Endothelial cell of umbilical vein (primary cell): Measurements from ENCODE around the gene TMEM128. TPM values are rescaled to one million over a fixed set of nuclear protein-coding genes. Genes with fewer than 3 reads are reported as not detected.
"Not testable (repeated sequence)": the region's sequence is repeated elsewhere in the genome, so short reads cannot be mapped to it uniquely, and the experiment has no call there.

ENCODE experiments used
- BruUV-seq: library from RNA; stranded (reverse); fragments of 400-500 nt; replicated peaks from 2 replicates; lab custom pipeline; 2021; lab: Mats Ljungman, UMichigan
- CTCF ChIA-PET: fragments of 300-600, 350-600 bp; sonication (Branson Sonifier 250); formaldehyde crosslinking; loops from one replicate; lab custom pipeline; 2021; ENCODE audit warnings: antibody characterized with exemption, inconsistent platforms; lab: Charles Lee
- POLR2A ChIA-PET: fragments of 300-600, 350-600 bp; sonication (Branson Sonifier 250); formaldehyde crosslinking; loops from one replicate; lab custom pipeline; 2021; ENCODE audit warnings: antibody characterized with exemption, inconsistent platforms; lab: Charles Lee
- DNase-seq: peaks from one replicate; pipeline ENCODE4 v3.0.0-alpha.2; 2011; ENCODE audit warnings: low read depth, low spot score
- FAIRE-seq: peaks from 2 replicates; lab custom pipeline; 2011; peaks lifted over from hg19 to GRCh38; lab: Jason Lieb, UNC
- H2AFZ ChIP-seq: 2 replicates; pipeline ENCODE4 v1.6.0; 2012; ENCODE audit warnings: low read depth, low read length, control low read depth, inconsistent platforms
- H3K27ac ChIP-seq: 2 replicates; pipeline ENCODE4 v1.5.1; 2011; ENCODE audit warnings: low read depth, mild to moderate bottlenecking, control low read depth, low read length, moderate library complexity; ENCODE audit not compliant: insufficient read depth
- H3K27me3 ChIP-seq, 2 experiments: 2 replicates each; pipeline versions ENCODE4 v1.6.0 to v1.6.1; 2011; ENCODE audit warnings: low read length in 2 of 2, mixed read lengths in 1 of 2; ENCODE audit not compliant: control insufficient read depth in 2 of 2, insufficient read depth in 2 of 2
- H3K36me3 ChIP-seq, 2 experiments: 2 replicates in 1 of 2; 3 replicates in 1 of 2; pipeline ENCODE4 v1.5.1; 2011; ENCODE audit warnings: low read length in 2 of 2, mild to moderate bottlenecking in 1 of 2, moderate library complexity in 1 of 2; ENCODE audit not compliant: control insufficient read depth in 2 of 2, insufficient read depth in 2 of 2; ENCODE audit errors: extremely low read depth in 1 of 2
- H3K4me1 ChIP-seq: 3 replicates; pipeline ENCODE4 v1.5.1; 2011; ENCODE audit warnings: mild to moderate bottlenecking, low read length; ENCODE audit not compliant: control insufficient read depth, insufficient read depth; ENCODE audit errors: extremely low read depth
- H3K4me2 ChIP-seq: 2 replicates; pipeline ENCODE4 v1.6.1; 2011; ENCODE audit warnings: low read length, control low read depth, mixed read lengths; ENCODE audit not compliant: insufficient read depth
- H3K4me3 ChIP-seq, 3 experiments: fragments of 200-600 bp in 1 of 3; sonication (generic), shearing (Covaris generic) in 1 of 3; replicated peaks in 1 of 3; 2 replicates each; pipeline ENCODE4 v1.5.1; 2011 to 2016; ENCODE audit warnings: control low read depth in 3 of 3, low read length in 3 of 3, mild to moderate bottlenecking in 2 of 3, inconsistent platforms in 1 of 3, low read depth in 1 of 3, moderate library complexity in 1 of 3; ENCODE audit not compliant: insufficient read depth in 1 of 3
- H3K79me2 ChIP-seq: 2 replicates; pipeline ENCODE4 v1.6.0; 2012; ENCODE audit warnings: low read length, inconsistent platforms; ENCODE audit not compliant: control insufficient read depth, insufficient read depth
- H3K9ac ChIP-seq: replicated peaks from 2 replicates; pipeline ENCODE3; 2011; ENCODE audit warnings: low read length, control low read depth; ENCODE audit not compliant: insufficient read depth; ENCODE audit errors: extremely low read depth
- H3K9me1 ChIP-seq: replicated peaks from 3 replicates; pipeline ENCODE4 v1.6.0; 2011; ENCODE audit warnings: mild to moderate bottlenecking, low read length; ENCODE audit not compliant: control insufficient read depth, insufficient read depth; ENCODE audit errors: extremely low read depth
- H3K9me3 ChIP-seq: replicated peaks from 2 replicates; pipeline ENCODE4 v1.5.1; 2012; ENCODE audit warnings: low read length, inconsistent platforms; ENCODE audit not compliant: control insufficient read depth, insufficient read depth
- H4K20me1 ChIP-seq: replicated peaks from 2 replicates; pipeline ENCODE3; 2011; ENCODE audit warnings: mild to moderate bottlenecking, low read length; ENCODE audit not compliant: control insufficient read depth, insufficient read depth; ENCODE audit errors: extremely low read depth
- EZH2 ChIP-seq: IDR thresholded peaks from 2 replicates; pipeline ENCODE4 v1.6.1; 2012; ENCODE audit warnings: borderline replicate concordance, low read depth, mild to moderate bottlenecking, moderate library complexity, low read length, inconsistent platforms; ENCODE audit not compliant: severe bottlenecking
- FOS ChIP-seq: IDR thresholded peaks from 2 replicates; pipeline ENCODE4 v1.6.1; 2011; ENCODE audit warnings: mild to moderate bottlenecking, low read length, moderate library complexity, borderline replicate concordance; ENCODE audit not compliant: insufficient read depth
- GATA2 ChIP-seq: IDR thresholded peaks from 2 replicates; pipeline ENCODE4 v1.7.0; 2011; ENCODE audit warnings: low read depth, mild to moderate bottlenecking, moderate library complexity, mixed read lengths, low read length; ENCODE audit not compliant: insufficient read length, insufficient read depth
- JUN ChIP-seq: IDR thresholded peaks from 2 replicates; pipeline ENCODE4 v1.6.1; 2011; ENCODE audit warnings: borderline replicate concordance, low read depth; ENCODE audit not compliant: insufficient read length, insufficient read depth
- MYC ChIP-seq: IDR thresholded peaks from one replicate; pipeline ENCODE4 v1.6.1; 2011; ENCODE audit warnings: mild to moderate bottlenecking, low read depth, low read length
- POLR2A ChIP-seq: IDR thresholded peaks from 2 replicates; pipeline ENCODE4 v1.6.1; 2012; ENCODE audit warnings: low read depth, mild to moderate bottlenecking, control low read depth, low read length
- POLR2AphosphoS5 ChIP-seq: IDR thresholded peaks from 2 replicates; pipeline ENCODE4 v1.6.1; 2012; ENCODE audit warnings: low read depth, mild to moderate bottlenecking, control low read depth, low read length, moderate library complexity; ENCODE audit not compliant: insufficient read depth
- dilution Hi-C: fragments of 300-500 bp; cut with MboI; formaldehyde crosslinking; loops from one replicate; pipeline ENCODE4 v1.15.0; 2019; ENCODE audit warnings: low sequenced_read_pairs; ENCODE audit not compliant: extremely low pct_ligation_motif_present
- intact Hi-C: fragments of 100-400 bp; cut with micrococcal nuclease; formaldehyde crosslinking; loops from one replicate; pipeline ENCODE4 v1.10.0; 2022
- polyA plus RNA-seq, 4 experiments: library from polyadenylated mRNA; depleted of rRNA in 3 of 4; stranded (reverse) in 3 of 4; unstranded in 1 of 4; fragments of >200 nt; gene quantifications; 2 replicates each; pipeline versions ENCODE4 v1.2.1 to v1.2.3, GENCODE V29; 2011 to 2012; ENCODE audit warnings: missing spikeins in 1 of 4
- total RNA-seq: library from RNA; stranded (reverse); gene quantifications from 2 replicates; pipeline ENCODE4 v1.2.3, GENCODE V29; 2021
- TF ChIP-seq, protein P1 (sequence below): IDR thresholded peaks from 2 replicates; pipeline ENCODE4 v1.6.1; 2011; ENCODE audit not compliant: insufficient read depth, insufficient read length
- TF ChIP-seq, protein P2 (sequence below), 2 donors: IDR thresholded peaks; 1 replicate in 1 of 2; 2 replicates in 1 of 2; pipeline ENCODE4 v1.5.1; 2011; ENCODE audit warnings: low read length in 2 of 2, mild to moderate bottlenecking in 2 of 2, moderate library complexity in 2 of 2, control low read depth in 1 of 2, inconsistent platforms in 1 of 2, low read depth in 1 of 2; ENCODE audit not compliant: insufficient read depth in 1 of 2; ENCODE audit errors: extremely low read depth in 1 of 2

Gene TMEM128
- total and polyA plus RNA-seq, 2 donors (not counting 3 experiments of a cell fraction or from before 2014, with no cell fraction given): 11.5 to 23.8 TPM

DNA sequence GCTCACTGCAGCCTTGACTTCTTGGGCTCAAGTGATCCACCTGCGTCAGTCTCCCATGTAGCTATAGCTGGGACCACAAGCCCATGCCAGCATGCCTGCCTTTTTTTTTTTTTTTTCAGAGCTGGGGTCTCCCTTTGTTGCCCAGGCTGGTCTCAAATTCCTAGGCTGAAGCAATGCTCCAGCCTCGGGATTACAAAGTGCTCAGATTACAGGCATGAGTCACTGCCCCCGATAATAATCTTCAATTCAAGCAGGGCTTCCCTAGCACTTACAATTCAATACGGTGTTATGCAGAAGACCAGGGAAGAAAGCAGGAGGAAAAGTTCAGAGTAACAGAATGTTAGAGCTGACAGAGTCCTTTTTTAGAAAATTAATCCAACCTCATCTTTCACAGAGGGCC, 47.4 kb downstream of the TMEM128 start:
- no peaks in the 10 kb centered on the region for H3K9me3 ChIP-seq
- no TSS peak for BruUV-seq
- H3K36me3 ChIP-seq: no peaks in the 10 kb centered on the region
- no peaks in the 10 kb centered on the region for H3K79me2 ChIP-seq
- no peaks in the 10 kb centered on the region for H3K27me3 ChIP-seq
- intact Hi-C loops (no loop called here), dilution Hi-C loops (no loop called here)
- no peak overlapping the region for H2AFZ ChIP-seq
- H3K9me1 ChIP-seq: no peaks in the 10 kb centered on the region
- CTCF ChIA-PET: interaction anchor here (0.5 kb wide), 1 partner anchor 1753 kb away, joined by 3 read pairs; no protein-coding TSS in a partner anchor
- FAIRE-seq: no peak
- no peaks in the 10 kb centered on the region for H3K4me1 ChIP-seq
- POLR2A ChIA-PET: no interaction called here
- H3K4me3 ChIP-seq: no peak overlapping the region
- no peak overlapping the region for H3K4me2 ChIP-seq
- TF ChIP-seq POLR2A (no peak), GATA2 (no peak)
- H3K27ac ChIP-seq: no peak overlapping the region
- H3K9ac ChIP-seq: no peak overlapping the region
- H4K20me1 ChIP-seq: no peaks in the 10 kb centered on the region
- DNase-seq: no peak

DNA sequence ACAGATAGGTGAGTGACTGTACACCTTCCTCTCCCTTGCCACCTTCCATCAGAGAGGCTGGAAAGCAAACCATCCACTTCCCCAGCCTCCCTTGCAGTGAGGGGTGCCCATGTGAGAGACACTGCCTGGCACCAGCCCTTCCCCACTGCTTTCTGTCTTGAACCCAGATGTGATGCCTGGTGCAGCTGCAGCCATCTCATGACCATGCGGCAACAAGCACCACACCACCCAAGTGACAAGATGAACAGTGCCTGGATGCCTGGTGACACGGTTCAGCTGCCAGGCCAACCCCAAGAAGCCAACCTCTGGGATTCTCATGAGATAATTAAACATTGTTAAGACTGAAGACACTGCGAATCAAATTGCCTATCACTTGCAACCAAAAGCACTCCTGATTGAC, 52.7 kb downstream of the TMEM128 start:
- H3K27me3 ChIP-seq: no peaks in the 10 kb centered on the region
- H2AFZ ChIP-seq: no peak overlapping the region
- DNase-seq (no peak), FAIRE-seq (no peak)
- dilution Hi-C loops (no loop called here), intact Hi-C loops (no loop called here)
- H3K9ac ChIP-seq: no peak overlapping the region
- no peaks in the 10 kb centered on the region for H3K79me2 ChIP-seq
- BruUV-seq: no TSS peak
- H3K9me1 ChIP-seq: no peaks in the 10 kb centered on the region
- H3K9me3 ChIP-seq: no peaks in the 10 kb centered on the region
- no peak overlapping the region for H3K4me2 ChIP-seq
- ChIA-PET CTCF (no interaction called here), POLR2A (no interaction called here)
- no peaks in the 10 kb centered on the region for H4K20me1 ChIP-seq
- H3K27ac ChIP-seq: no peak overlapping the region
- TF ChIP-seq POLR2A (no peak), POLR2AphosphoS5 (no peak), FOS (no peak), GATA2 (no peak), MYC (no peak), EZH2 (no peak), JUN (no peak)
- TF ChIP-seq, protein P1, sequence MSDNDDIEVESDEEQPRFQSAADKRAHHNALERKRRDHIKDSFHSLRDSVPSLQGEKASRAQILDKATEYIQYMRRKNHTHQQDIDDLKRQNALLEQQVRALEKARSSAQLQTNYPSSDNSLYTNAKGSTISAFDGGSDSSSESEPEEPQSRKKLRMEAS: no peak
- TF ChIP-seq, protein P2, sequence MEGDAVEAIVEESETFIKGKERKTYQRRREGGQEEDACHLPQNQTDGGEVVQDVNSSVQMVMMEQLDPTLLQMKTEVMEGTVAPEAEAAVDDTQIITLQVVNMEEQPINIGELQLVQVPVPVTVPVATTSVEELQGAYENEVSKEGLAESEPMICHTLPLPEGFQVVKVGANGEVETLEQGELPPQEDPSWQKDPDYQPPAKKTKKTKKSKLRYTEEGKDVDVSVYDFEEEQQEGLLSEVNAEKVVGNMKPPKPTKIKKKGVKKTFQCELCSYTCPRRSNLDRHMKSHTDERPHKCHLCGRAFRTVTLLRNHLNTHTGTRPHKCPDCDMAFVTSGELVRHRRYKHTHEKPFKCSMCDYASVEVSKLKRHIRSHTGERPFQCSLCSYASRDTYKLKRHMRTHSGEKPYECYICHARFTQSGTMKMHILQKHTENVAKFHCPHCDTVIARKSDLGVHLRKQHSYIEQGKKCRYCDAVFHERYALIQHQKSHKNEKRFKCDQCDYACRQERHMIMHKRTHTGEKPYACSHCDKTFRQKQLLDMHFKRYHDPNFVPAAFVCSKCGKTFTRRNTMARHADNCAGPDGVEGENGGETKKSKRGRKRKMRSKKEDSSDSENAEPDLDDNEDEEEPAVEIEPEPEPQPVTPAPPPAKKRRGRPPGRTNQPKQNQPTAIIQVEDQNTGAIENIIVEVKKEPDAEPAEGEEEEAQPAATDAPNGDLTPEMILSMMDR (IDR thresholded peaks at IDR 0.05; ENCODE audit: extremely low read depth in 1 of 2, insufficient read depth in 1 of 2, low read depth in 1 of 2, low read length in 2 of 2): no peak
- H3K4me3 ChIP-seq: no peak overlapping the region
- no peaks in the 10 kb centered on the region for H3K36me3 ChIP-seq
- H3K4me1 ChIP-seq: no peaks in the 10 kb centered on the region

DNA sequence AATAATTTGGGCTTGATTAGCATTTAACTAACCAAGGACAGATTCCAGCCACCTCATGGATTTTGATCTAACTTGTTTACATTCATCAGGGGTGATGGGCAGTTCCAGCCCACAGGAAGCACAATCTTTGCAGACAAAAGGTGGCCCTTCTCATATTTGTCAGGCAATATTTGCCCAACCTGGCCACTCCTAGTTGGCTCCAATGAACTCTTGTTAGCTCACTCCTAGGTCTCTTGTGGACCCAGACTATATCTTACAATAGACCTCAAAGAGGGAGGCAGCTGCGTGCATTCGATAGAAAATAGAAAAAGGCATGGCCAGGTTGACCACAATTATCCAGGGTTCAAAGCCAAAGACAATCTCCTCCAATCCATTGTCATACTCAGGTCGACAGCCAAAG, 59.5 kb downstream of the TMEM128 start:
- H3K9me1 ChIP-seq, dilution Hi-C loops, H3K27ac ChIP-seq, H3K79me2 ChIP-seq, H3K4me2 ChIP-seq, DNase-seq, intact Hi-C loops, H3K9ac ChIP-seq, H3K4me3 ChIP-seq, H4K20me1 ChIP-seq, FAIRE-seq, H2AFZ ChIP-seq, BruUV-seq, POLR2A ChIA-PET, H3K4me1 ChIP-seq, H3K9me3 ChIP-seq, CTCF ChIA-PET, H3K27me3 ChIP-seq, H3K36me3 ChIP-seq: not testable (repeated sequence)
